GM12872 (cell line): Measurements from ENCODE around the gene TMA7B.

Experiments
- TF ChIP-seq, protein P1 (sequence below): IDR thresholded peaks from 3 replicates; pipeline ENCODE4 v1.5.1; 2011; ENCODE audit warnings: low read depth, mild to moderate bottlenecking, low read length, moderate library complexity; ENCODE audit not compliant: insufficient read depth

The TMA7B gene

DNA sequence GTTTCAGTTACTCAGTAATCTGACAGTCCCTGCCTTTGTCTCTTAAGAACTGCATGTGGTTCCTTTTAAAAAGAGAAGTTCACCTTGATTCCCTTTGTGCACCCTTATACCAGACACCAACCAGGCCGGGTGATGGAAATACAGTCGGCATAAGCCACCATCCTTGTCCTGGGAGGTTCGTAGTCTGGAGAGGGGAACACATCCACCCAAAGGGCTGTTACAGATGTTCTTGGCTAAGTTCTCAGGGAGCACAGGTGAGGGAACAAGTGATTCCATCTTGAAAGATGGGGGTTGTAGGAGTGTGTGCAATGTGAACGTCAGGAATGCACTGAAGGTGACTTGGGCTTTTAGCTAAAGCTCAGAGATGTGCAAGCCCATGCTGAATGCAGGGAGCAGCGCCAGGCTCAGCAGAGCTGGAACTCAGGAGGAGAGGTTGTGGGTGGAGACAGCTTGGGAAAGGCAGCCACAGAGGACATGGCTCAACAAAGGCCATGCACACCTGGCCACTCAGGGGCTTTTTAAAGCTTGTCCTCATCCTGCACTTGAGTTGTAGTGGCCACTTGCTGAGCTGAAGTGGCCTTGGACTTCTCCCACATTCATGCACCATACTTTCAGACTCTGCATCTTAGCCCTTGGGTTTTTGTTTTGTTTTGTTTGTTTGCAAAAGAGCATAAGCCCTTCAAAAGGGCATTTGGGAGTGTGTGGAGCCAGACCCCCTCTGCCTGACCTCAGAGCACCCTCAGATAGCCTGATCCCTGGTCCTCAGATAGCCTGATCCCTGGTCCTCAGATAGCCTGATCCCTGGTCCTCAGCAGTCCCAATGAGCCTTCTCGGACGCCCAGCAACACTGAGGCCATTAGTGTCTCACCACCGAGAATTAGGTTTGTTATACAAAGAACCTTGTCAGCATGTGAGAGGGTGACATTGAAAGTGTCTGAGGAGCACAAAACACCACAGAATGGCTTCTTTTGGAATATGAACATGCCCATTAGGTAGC is 12.7 kb upstream of the TMA7B start:
- TF ChIP-seq, protein P1, sequence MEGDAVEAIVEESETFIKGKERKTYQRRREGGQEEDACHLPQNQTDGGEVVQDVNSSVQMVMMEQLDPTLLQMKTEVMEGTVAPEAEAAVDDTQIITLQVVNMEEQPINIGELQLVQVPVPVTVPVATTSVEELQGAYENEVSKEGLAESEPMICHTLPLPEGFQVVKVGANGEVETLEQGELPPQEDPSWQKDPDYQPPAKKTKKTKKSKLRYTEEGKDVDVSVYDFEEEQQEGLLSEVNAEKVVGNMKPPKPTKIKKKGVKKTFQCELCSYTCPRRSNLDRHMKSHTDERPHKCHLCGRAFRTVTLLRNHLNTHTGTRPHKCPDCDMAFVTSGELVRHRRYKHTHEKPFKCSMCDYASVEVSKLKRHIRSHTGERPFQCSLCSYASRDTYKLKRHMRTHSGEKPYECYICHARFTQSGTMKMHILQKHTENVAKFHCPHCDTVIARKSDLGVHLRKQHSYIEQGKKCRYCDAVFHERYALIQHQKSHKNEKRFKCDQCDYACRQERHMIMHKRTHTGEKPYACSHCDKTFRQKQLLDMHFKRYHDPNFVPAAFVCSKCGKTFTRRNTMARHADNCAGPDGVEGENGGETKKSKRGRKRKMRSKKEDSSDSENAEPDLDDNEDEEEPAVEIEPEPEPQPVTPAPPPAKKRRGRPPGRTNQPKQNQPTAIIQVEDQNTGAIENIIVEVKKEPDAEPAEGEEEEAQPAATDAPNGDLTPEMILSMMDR = no peak

DNA sequence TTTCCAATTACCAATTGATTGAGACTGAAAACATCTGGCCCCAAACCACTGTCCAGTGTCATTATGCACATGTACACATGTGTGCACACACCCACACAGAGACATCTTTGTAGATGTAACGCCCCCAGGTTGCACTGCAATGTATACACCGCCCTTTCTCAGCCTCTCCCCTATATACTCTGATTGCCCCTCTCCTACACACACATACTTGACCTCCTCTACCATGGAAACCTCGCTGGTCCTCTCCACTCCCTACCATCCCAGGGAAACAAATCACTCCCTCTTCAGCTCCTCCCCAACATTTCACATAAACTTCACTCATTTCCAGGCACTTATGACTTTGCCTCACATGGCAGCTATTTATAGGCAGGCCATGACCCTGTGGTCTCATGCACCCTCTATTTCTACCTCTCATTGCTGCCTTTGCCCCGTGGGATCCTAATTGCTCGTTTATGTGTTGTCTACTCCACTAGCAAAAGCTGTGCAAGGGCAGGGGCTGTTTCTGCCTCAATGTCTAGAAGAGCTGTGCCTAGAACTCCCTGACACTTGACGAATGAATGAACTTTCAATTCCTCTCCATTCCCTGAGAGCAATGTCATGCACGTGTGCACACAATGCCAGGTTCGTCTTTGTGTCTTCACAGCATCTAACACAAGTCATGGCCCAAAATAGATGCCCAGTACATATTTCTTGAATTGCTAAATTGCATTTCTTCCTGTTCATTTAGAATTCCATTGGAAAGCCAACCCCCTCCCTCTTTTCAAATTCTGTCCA is 10.0 kb upstream of the TMA7B start:
- TF ChIP-seq, protein P1 = no peak

DNA sequence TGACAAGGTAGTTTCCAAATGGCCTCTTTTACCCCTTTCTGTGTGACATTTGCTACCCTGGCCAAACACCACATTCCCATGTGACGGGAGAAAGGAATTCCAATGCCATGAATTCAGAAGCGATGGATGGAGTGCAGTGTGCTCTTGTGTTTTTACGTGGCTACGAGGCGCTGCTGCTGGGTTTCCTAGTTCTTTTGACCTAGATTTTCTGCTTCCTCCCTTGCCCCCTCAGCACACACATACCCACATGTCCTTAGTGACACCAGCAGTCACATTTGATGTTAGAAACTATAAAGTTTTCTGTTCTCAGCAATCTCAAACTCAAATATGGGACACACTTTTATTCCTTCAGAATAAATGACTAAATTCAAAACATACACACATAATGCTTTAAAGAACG is 7.8 kb upstream of the TMA7B start:
- TF ChIP-seq, protein P1 = no peak

DNA sequence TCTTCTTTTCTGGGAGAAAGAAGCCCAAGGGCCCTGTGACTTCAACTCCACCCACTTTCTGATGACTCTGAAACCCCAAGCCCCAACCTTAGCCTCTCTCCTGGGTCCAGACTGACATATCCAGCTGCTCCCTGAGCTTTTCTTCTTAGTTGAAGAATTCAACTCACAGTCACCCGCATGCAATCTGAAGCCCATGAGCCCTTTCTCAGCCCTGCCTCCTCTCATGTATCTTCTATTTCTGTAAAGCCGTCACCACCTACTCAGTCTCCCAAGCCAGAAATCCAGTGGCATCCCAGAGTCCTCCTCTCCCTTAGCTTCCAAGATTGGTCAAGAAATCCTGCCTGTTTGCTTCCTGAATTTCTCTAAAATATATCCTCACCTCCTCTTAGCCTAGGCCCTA is 7.1 kb upstream of the TMA7B start:
- TF ChIP-seq, protein P1 = no peak

DNA sequence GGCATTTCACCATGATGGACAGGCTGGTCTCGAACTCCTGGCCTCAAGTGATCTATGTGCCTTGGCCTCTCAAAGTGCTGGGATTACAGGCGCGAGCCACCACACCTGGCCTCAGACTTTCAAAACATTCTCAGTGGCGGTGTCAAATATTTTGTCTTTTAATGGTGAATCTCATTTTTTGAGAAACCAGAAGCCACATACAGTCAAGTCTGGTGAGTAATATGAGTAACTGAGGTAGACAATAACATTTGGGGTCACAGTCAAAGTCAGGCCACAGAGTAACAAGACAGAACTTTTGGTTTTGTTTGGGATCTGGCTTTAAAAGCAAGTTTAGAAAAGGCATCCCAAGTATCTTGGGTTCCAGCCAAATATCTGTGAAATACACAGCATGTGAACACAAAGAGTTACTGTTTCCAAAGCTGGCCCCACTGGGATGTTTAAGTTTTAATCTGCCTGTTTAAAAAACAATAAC is 5.6 kb upstream of the TMA7B start:
- TF ChIP-seq, protein P1 = no peak

DNA sequence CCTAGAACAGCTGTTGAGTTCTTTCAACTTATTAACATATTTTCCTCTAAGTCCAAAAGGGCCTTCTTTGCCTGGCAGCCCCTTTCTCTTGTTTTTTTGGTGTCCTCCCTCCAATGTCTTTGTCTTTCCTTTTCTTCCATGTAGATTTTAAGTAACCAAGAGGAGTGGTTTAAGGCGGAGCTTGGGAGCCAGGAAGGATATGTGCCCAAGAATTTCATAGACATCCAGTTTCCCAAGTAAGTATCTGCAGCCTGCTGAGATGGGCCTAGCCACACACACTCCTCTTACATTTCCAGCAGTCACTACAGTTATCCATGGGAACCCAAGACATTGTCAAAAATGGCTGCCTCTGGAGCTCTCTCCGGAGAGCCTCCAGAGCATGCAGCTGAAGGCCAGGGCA is 4.5 kb upstream of the TMA7B start:
- TF ChIP-seq, protein P1 = no peak
